Hepatocyte (in vitro differentiated cells): Measurements from ENCODE around the gene LDB2.

Experiments used
- CTCF ChIP-seq: fragments of 200-600 bp; sonication (generic); IDR thresholded peaks from 2 replicates; pipeline ENCODE4 v1.5.1; 2016; ENCODE audit warnings: antibody characterized with exemption, mild to moderate bottlenecking; ENCODE audit not compliant: poor library complexity
- EZH2 ChIP-seq: fragments of 200-600 bp; sonication (generic); IDR thresholded peaks from 2 replicates; pipeline ENCODE4 v1.6.1; 2016; ENCODE audit warnings: antibody characterized with exemption, mild to moderate bottlenecking, borderline replicate concordance
- EZH2phosphoT487 ChIP-seq: fragments of 200-600 bp; sonication (generic); IDR thresholded peaks from one replicate; pipeline ENCODE4 v1.6.1; 2018; ENCODE audit warnings: antibody characterized with exemption, mild to moderate bottlenecking, low read depth, moderate library complexity; ENCODE audit not compliant: unreplicated experiment, severe bottlenecking

- no peak for TF ChIP-seq CTCF
- no peak for TF ChIP-seq EZH2phosphoT487
- no peak for TF ChIP-seq EZH2
Measured at GRCh38 chr4:16900325-16900724, 1.9 kb upstream of the LDB2 start.
